Left renal cortex interstitium (tissue), 4 donors: Measurements from ENCODE around the gene SLC30A7. TPM values are rescaled to one million over a fixed set of nuclear protein-coding genes. Genes with fewer than 3 reads are reported as not detected.
A peak's percentile ranks its signal among the peaks of the same experiment; 100 is the strongest.

ENCODE experiments used
- DNase-seq, 4 donors: peaks; one replicate each; pipeline ENCODE4 v3.0.0-alpha.2; 2013; ENCODE audit warnings: low read depth in 4 of 4, low spot score in 2 of 4, missing footprints in 1 of 4
- polyA plus RNA-seq, 4 donors: library from polyadenylated mRNA; unstranded; fragments of 120-200 nt; gene quantifications; one replicate each; pipeline ENCODE4 v1.2.1, GENCODE V29; 2013; ENCODE audit not compliant: insufficient read length in 4 of 4

The SLC30A7 gene
- polyA plus RNA-seq, 4 donors, result 14.5 to 22.9 (median 16.6) TPM

GRCh38 chr1:100969327-100969726 lies 73.4 kb downstream of the SLC30A7 start:
- no peak for DNase-seq

- no peak for DNase-seq
These were observed 75.1 kb downstream of the SLC30A7 start for GRCh38 chr1:100971021-100971420.

- no peak for DNase-seq
These were observed 76.3 kb downstream of the SLC30A7 start for GRCh38 chr1:100972185-100972584.

- no peak for DNase-seq
These were observed 81.0 kb downstream of the SLC30A7 start for GRCh38 chr1:100976936-100977335.

GRCh38 chr1:100979631-100980030 lies 83.7 kb downstream of the SLC30A7 start:
- no peak for DNase-seq

GRCh38 chr1:100982793-100983192 lies 86.9 kb downstream of the SLC30A7 start:
- DNase-seq, result no peak

GRCh38 chr1:100988121-100988520 lies 92.2 kb downstream of the SLC30A7 start:
- no peak for DNase-seq

- DNase-seq, result no peak
These were observed 93.6 kb downstream of the SLC30A7 start for GRCh38 chr1:100989306-100990077.

- DNase-seq, result peak in 1 of 4 donors; percentile 8
These were observed 99.5 kb downstream of the SLC30A7 start for GRCh38 chr1:100995198-100995988.

GRCh38 chr1:100998426-100998825 lies 102.5 kb downstream of the SLC30A7 start:
- no peak for DNase-seq

- DNase-seq, result no peak
These were observed 104.4 kb downstream of the SLC30A7 start for GRCh38 chr1:101000131-101000873.

GRCh38 chr1:101002551-101002950 lies 106.7 kb downstream of the SLC30A7 start:
- no peak for DNase-seq

GRCh38 chr1:101003012-101003650 lies 107.2 kb downstream of the SLC30A7 start:
- no peak for DNase-seq

GRCh38 chr1:101004061-101004460 lies 108.2 kb downstream of the SLC30A7 start:
- no peak for DNase-seq

GRCh38 chr1:101004670-101005069 lies 108.8 kb downstream of the SLC30A7 start:
- no peak for DNase-seq

GRCh38 chr1:101005183-101005582 lies 109.3 kb downstream of the SLC30A7 start:
- no peak for DNase-seq

- no peak for DNase-seq
These were observed 110.0 kb downstream of the SLC30A7 start for GRCh38 chr1:101005871-101006270.

- DNase-seq, result no peak
These were observed 110.7 kb downstream of the SLC30A7 start for GRCh38 chr1:101006553-101006952.

GRCh38 chr1:101008229-101008834 lies 112.4 kb downstream of the SLC30A7 start:
- no peak for DNase-seq

GRCh38 chr1:101013776-101014175 lies 117.9 kb downstream of the SLC30A7 start:
- DNase-seq, result no peak
